H1 (cell line): Measurements from ENCODE around the gene ARRDC1.

Experiments used
- BRCA1 ChIP-seq: IDR thresholded peaks from 2 replicates; pipeline ENCODE4 v1.6.1; 2012; ENCODE audit warnings: low read depth, low read length, improper control_type of control experiment
- CBX8 ChIP-seq: fragments of 300-800, 300-1000 bp; sonication (generic); IDR thresholded peaks from 2 replicates; pipeline ENCODE4 v1.7.1; 2016; ENCODE audit warnings: low read depth, low read length, borderline replicate concordance
- EZH2 ChIP-seq: fragments of 200-600 bp; sonication (generic); IDR thresholded peaks from 2 replicates; pipeline ENCODE4 v1.7.1; 2012; ENCODE audit warnings: low read depth, mild to moderate bottlenecking, moderate library complexity, low read length, inconsistent platforms; ENCODE audit not compliant: severe bottlenecking
- GTF2F1 ChIP-seq: IDR thresholded peaks from 2 replicates; pipeline ENCODE4 v1.6.1; 2012; ENCODE audit warnings: low read depth, low read length, improper control_type of control experiment, borderline replicate concordance
- KDM1A ChIP-seq: fragments of 200-600, 300-600 bp; sonication (generic); IDR thresholded peaks from 2 replicates; pipeline ENCODE4 v1.7.1; 2016; ENCODE audit warnings: mild to moderate bottlenecking, low read length, borderline replicate concordance
- RNF2 ChIP-seq: fragments of 200-900, 300-1000 bp; sonication (generic); IDR thresholded peaks from 2 replicates; pipeline ENCODE4 v1.7.1; 2016; ENCODE audit warnings: borderline replicate concordance, low read depth, mild to moderate bottlenecking, antibody characterized with exemption, low read length; ENCODE audit not compliant: poor library complexity, severe bottlenecking; ENCODE audit errors: missing control alignments
- SIN3A ChIP-seq, 2 experiments: IDR thresholded peaks in 1 of 2; conservative IDR thresholded peaks in 1 of 2; 2 replicates each; pipeline ENCODE4 v1.6.1; 2011 to 2012; ENCODE audit warnings: low read length in 2 of 2, improper control_type of control experiment in 1 of 2, low read depth in 1 of 2, mild to moderate bottlenecking in 1 of 2
- TAF1 ChIP-seq: IDR thresholded peaks from 2 replicates; pipeline ENCODE4 v1.6.1; 2011; ENCODE audit warnings: mild to moderate bottlenecking, low read depth, low read length
- YY1 ChIP-seq: IDR thresholded peaks from 2 replicates; pipeline ENCODE4 v1.6.1; 2011; ENCODE audit warnings: low read depth, mild to moderate bottlenecking, low read length
- TF ChIP-seq, protein P1 (sequence below), 3 experiments: IDR thresholded peaks; 1 replicate in 2 of 3; 2 replicates in 1 of 3; pipeline versions ENCODE4 v1.5.1 to v1.6.1; 2011; ENCODE audit warnings: low read length in 3 of 3, mild to moderate bottlenecking in 3 of 3, inconsistent platforms in 2 of 3, low read depth in 1 of 3, moderate library complexity in 1 of 3; ENCODE audit not compliant: insufficient read depth in 1 of 3; ENCODE audit errors: control extremely low read depth in 1 of 3

DNA sequence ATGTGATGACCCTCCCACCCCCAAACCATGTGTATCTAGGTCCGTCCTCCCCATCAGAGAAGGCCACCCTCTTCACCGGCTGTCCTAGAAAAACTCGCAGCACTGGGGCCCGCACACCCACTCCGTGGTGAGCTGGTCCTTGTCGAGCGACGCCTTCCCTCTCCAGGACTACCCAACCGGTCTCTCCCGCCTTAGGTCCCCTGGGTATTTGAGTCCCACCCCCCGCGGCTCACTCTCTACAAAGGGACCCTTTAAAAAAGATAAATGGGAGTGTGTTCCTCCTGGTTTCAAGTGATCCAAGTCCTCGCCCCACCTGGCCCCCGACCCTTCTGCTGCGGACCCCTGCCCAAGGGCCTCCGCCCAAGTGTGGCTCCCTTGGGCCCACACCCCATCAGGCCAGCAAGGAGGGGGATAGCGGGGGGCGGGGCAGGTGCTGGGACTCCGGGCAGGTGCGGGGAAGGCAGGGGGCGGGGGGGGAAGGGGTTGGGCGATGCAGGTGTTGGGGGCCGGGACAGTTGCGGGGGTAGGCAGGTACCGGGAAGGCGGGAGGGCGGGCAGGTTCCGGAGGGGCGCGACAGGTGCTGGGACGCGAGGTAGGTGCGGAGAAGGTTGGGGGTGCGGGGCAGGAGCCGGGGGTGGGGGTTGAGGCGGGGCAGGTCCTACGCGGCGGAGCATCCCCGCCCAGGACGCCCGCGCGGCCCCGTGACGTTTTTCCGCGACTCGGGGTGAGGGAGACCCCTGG is 970 bp upstream of the ARRDC1 start:
- TF ChIP-seq, protein P1, sequence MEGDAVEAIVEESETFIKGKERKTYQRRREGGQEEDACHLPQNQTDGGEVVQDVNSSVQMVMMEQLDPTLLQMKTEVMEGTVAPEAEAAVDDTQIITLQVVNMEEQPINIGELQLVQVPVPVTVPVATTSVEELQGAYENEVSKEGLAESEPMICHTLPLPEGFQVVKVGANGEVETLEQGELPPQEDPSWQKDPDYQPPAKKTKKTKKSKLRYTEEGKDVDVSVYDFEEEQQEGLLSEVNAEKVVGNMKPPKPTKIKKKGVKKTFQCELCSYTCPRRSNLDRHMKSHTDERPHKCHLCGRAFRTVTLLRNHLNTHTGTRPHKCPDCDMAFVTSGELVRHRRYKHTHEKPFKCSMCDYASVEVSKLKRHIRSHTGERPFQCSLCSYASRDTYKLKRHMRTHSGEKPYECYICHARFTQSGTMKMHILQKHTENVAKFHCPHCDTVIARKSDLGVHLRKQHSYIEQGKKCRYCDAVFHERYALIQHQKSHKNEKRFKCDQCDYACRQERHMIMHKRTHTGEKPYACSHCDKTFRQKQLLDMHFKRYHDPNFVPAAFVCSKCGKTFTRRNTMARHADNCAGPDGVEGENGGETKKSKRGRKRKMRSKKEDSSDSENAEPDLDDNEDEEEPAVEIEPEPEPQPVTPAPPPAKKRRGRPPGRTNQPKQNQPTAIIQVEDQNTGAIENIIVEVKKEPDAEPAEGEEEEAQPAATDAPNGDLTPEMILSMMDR (IDR thresholded peaks at IDR 0.05; ENCODE audit: control extremely low read depth in 1 of 3, insufficient read depth in 1 of 3, low read depth in 1 of 3, low read length in 3 of 3) = no peak
- no peak for TF ChIP-seq RNF2
- TF ChIP-seq EZH2 = no peak
- TF ChIP-seq KDM1A = no peak
- TF ChIP-seq CBX8 = no peak
- no peak for TF ChIP-seq TAF1
- no peak for TF ChIP-seq SIN3A (conservative IDR thresholded peaks at IDR 0.05 in 1 of 2, IDR thresholded peaks at IDR 0.05 in 1 of 2; ENCODE audit: low read depth in 1 of 2, low read length in 2 of 2)
- TF ChIP-seq BRCA1 = no peak
- TF ChIP-seq YY1 = no peak
- no peak for TF ChIP-seq GTF2F1
